Measurements from ENCODE around the gene PAPSS1.

DNA sequence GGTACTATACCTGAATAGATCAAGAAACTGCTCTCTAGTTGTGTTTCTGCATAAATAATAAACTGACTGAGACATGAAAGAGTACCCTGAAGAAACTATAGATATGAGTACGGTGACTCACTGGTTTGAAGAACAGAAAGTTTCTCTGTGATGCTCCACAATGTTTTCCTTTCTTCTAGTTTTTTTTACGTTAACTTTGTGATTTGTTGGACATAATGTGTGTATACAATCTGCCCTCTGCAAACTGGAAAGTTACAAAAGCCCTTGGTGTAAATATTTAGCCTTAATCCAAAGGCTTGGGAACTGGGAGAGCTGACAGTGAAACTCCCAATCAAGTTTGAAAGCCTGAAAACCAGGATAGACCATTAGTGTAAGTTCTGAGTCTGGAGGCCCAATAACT lies 31.6 kb upstream of the PAPSS1 start:
- no peak for TF ChIP-seq ZNF274 (IDR thresholded peaks at IDR 0.05; ENCODE audit: low read depth, low read length)
- TF ChIP-seq SUZ12 (IDR thresholded peaks at IDR 0.05; ENCODE audit: extremely low read depth, insufficient read depth, insufficient read length) = no peak
